NOMO-1 treated with dmso at 0.1 percent for 144 hours (cell line): ENCODE data around the gene OSBPL6.
"Not testable (repeated sequence)": the region's sequence is repeated elsewhere in the genome, so short reads cannot be mapped to it uniquely, and the experiment has no call there.

Experiments
- DNase-seq: peaks from one replicate; lab custom pipeline; 2025; ENCODE audit not compliant: unreplicated experiment; lab: John Stamatoyannopoulos, UW

Gene OSBPL6

DNA sequence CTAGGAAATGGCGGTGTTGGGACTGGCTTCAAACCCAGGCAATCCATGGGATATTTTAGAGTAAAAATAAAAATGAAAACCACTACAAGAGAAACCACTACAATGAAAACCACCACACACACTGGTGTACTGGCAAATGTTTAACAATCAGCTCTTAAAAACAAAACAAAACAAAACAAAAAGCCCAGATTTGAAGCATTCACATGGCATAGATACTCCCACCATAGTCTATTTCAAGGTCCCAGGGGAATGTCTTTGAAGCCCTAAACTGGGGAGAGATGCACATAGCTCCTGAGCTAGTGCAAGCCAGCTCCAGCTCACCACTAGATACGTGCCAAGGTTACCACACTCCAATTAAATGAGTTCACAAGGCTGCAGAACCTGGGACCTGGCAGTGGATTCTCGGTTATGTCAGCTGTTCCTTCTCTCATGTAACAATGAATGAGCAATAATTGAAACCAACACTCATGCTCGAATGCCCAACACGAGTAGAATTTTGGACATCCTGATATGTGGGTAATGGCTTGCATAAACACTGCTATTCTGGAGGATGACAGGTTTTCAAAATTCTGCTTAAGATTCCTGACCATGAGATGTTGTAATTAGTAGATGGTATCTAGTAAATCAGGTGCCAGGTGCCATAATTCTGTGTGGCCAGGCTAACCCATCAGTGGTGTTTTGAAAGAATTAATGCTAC lies 102.2 kb downstream of the OSBPL6 start:
- no peak for DNase-seq

DNA sequence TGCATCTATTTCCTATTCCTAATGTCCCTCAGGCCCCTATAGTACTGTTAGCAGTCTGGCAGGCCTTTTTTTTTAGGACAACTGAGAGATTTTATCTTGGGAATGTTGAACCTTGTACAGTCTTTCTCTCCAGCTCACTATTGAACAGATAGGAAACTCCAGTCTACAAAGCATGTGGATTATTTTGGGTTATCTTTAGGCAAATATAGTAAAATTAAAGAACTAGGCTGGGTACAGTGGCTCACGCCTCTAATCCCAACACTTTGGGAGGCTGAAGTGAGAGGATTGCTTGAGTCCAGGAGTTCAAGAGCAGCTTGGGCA lies 102.7 kb downstream of the OSBPL6 start:
- no peak for DNase-seq

DNA sequence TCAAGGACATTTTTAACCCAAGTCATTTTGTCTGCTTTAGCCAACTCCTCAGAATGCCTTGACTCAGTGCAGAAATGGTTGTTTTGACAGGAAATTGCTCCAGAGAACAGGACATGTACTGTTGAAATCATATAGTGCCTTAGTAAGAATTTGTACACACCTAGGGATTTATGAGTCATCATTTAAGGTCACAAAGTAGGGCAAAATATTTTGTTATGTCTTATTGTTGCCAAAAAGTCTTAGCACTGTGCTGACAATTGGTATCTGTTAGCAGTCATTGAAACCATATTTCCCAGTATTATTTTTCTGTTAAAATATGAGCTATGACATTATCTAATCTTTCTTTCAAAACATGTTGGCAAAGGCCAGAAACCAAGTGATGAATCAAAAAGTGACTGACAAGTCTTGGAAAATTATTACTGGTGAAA lies 104.5 kb downstream of the OSBPL6 start:
- DNase-seq = no peak

DNA sequence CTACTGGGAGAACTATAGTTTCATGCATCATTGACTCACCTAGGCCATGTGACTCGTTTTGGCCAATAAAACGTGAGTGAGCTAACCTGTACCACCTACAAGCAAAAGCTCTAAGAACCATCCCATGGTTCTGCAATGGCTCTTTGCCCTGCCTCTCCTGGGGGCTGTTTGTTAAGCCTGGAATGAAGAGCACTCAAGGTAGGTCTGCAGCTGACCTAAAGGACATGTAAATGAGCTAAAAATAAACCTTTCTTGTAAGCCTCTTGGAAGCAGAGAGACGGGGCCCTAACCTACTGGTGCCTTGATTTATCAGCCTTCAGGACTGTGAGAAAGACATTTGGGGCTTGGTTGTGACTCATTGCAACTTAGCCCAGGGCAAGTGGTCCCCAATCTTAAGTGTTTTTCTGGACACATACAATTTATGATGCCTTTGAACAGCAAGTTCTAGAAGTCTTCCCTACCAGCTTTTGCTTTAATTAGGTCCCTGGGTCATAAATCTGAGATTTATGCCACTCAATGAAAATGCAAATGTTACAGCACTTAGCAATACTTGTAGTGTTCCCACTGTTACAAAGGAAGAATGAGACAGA lies 107.4 kb downstream of the OSBPL6 start:
- no peak for DNase-seq

DNA sequence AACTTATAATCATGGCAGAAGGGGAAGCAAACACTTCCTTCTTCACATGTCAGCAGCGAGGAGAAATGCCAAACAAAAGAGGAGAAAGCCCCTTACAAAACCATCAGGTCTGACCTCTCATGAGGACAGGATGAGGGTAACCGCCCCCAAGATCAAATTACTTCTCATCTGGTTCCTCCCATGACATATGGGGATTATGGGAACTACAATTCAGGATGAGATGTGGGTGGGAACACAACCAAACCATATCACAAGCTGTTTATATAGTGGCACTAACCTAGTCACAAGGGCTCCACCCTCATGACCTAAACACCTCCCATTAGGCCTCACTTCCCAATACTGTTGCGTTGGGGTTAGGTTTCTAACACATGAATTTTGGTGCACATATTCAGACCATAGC lies 110.0 kb downstream of the OSBPL6 start:
- DNase-seq = no peak

DNA sequence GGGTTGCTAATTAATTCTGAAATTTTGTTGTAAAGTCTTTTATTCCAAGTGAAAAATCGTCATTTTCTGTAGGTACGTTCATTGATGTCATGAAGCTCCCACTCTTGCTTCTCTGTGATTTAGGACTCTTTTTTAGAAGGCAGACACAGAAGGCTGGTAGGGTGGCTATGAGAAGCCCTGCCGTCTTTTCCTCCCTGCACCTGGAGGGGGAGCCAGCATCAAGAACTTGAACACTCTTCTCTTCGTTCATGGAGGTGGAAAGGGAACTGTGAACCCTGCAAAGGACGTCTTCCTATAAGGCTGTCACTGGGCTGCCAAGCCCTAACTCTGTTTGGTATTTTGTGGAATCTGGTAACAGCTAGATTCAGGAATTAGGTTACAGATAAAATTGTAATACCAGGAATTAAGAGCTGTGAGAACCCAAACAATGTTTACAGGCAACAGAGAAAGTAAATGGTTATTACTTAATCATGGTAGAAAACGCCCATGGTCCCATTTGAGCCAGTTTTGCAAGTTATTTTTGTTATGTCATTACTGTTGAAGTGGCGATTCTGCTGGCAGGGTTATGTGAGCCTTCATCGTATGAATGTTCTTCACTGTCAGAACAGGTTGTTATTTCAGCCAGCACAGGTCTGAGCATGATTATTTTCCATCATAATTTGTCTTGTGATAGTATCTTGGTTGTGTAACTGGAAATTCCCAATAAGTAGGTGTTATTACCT lies 112.2 kb downstream of the OSBPL6 start:
- DNase-seq = peak; percentile 3

DNA sequence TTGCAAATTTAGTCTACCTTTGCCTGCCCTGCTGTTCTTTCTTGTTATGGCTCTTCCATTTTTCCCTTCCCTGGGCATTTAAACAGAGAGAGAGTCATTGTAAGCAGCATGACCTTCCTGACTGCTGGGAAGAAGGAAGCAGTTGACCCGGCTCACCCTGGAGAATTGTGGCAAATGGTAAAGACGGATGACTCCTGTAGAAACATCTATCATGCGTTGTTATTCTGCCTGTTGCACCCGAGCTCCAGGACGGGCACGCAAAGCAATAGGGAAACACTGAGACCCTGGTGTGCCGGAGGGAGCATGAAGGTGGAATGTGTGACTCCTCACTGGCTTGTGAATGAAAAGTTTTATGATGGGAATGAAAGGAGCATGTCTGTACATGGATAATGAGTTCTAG lies 113.3 kb downstream of the OSBPL6 start:
- no peak for DNase-seq

DNA sequence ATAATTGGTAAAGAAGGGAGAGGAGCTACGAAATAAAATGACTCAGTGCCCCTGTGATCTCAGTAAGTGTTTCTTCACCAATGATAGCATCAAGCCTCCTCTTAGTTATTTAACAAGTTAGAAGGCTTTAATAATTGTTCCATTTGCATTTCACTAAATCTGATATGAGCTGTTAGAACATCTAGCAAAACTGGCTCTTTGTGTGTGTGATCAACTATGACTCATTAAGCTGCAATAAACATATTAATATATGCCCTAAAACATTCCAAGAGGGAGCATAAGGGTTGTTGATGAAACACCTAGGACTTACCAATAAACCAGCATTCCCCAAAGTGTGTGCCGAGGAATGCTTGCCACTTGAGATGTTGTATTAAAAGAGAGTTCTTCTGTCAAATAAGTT lies 115.2 kb downstream of the OSBPL6 start:
- DNase-seq = no peak

DNA sequence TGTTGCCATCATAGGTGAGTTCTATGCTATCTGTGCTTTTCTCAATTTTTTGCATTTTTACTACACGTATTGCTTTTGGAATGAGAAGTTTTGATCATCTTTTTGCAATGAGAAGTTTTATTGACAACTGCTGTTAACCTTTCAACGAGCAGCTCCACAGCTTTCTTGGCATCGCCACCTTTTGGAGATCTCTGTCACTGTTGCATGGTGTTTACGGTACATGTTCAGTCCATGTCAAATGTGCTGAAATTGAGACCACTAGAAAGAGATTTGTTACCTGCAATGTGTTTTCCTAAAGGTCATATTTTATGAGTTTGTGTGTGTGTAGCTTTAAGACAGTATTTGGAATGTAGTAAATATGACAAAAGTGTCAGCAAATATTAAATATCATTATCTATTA lies 120.8 kb downstream of the OSBPL6 start:
- no peak for DNase-seq

DNA sequence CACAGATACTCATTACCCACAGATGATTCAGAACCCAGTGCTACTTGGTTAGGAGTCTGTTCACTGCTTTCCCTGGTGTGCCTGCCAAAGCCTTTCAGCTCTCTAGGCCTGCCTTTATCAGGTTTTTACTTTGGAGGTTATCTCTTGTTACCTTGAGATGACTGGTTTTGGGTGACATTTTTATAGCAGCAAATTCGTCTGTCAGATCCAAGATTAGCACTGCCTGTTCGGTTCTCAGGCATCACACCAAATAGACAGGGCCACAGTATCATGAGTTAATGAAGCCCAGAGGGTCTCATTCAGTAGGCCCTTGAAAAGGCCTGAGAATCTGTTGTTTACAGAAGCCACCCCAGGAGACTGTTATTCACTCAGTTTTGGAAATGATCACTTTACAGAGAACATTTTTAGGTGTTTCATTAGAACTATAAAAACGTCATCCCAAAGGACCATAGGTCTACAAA lies 121.2 kb downstream of the OSBPL6 start:
- DNase-seq = no peak

DNA sequence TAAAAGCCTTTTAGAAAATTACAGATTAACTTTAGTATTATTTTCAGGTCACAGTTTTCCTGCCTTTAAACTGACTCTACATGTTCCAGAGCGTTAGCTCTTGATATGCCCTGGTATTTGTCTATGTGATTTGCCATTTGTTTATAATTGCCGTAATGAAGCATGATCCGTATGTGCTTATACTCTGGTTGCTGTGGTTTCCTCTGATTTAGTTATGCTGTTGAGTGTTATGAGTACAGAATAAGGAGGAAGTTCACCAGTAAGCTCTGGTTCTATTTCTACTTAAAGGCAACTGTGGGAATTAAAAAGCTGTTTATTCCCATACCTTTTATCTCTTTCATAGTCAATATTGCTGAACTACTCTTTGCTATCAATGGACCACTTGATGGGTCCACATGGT lies 123.5 kb downstream of the OSBPL6 start:
- no peak for DNase-seq

DNA sequence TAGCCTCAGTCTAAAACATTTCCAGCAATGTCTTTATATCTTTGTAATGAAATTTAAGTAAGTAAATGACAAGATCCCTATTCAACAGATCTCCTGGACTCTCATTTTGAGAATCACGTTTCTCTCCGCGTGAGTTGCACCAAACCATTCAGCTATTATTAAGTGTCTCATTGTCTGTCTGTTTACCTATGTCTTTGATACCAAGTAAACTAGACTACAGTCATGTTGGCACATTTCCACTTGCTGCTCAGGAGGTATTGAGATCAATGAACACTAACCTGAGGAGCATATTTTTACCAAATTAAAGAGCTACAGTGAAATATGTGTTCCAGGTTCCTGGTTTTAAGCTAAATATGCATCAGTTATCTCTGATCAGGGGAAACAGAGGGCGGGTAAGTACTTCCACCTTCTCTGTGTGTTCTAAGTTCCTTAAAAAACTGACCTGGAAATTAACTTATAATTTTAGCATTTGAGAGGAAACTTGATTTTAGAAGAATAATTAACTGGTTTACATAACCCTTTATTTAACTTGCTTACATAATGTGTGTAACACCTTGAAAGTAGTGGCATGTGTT lies 125.8 kb downstream of the OSBPL6 start:
- no peak for DNase-seq

DNA sequence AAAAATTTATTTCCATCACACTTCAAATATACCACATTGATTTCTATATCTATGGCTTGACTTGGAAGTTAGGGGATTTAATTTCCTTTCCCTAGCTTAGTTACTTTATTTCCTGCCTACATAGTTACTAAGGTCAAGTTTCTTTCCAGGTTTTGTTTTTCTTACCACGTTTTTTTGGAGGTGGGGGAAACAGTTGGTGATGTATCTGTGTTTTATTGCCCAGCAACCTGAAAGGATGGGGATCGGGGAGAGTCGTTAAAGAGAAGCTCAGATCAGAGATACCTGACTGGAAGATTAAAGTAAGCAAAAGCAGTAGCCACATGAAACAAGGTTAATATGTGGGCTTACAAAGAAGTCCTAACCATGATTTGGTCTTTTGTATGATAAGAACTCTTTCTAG lies 127.8 kb downstream of the OSBPL6 start:
- DNase-seq = no peak

DNA sequence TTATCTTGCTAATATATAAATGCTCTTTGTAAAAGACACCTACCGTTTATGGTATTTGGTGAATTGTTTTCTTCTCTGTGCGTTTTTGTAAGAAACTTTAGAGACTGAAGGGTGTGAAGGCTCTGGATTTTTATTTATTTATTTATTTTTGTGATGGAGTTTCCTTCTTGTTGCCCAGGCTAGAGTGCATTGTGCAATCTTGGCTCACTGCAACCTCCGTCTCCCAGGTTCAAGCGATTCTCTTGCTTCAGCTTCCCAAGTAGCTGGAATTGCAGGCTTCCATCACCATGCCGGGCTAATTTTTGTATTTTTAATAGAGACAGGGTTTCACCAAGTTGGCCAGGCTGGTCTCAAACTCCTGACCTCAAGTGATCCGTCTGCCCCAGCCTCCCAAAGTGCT lies 129.0 kb downstream of the OSBPL6 start:
- not testable (repeated sequence) for DNase-seq

DNA sequence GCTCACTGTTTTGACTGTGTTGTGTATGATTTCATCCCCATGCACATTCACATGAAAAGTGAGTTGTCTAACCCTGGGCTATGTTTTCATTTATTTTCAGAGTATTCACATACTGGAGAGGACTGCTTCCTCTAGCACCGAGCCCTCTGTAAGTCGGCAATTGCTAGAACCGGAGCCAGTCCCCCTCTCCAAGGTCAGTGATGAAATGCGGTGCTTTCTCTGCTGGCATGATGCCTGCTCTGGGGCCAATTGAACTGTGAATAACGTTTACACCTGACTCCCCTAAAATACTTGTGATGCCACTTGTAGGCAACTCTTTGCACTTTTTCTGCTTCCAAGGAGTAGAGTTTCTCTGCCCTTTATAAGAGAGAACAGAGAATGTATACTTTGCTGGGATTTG lies 129.8 kb downstream of the OSBPL6 start:
- no peak for DNase-seq

DNA sequence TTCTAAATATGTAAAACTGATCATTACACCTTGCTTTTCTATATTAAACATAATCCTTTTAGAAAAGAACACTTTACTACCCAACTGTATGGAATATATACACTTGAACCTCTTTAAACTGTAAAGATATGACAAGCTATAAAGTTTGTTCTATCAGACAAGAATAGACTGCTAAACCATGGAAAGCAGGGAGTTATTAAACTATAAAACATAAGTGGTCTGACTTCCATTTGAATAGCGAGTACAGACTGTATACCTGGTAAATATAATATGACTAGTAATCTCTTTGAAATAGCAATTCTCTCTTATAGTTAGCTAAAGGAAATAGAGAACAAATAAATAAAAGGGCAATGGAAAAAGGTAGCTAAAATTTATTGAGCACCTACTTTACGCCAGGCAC lies 131.0 kb downstream of the OSBPL6 start:
- no peak for DNase-seq

DNA sequence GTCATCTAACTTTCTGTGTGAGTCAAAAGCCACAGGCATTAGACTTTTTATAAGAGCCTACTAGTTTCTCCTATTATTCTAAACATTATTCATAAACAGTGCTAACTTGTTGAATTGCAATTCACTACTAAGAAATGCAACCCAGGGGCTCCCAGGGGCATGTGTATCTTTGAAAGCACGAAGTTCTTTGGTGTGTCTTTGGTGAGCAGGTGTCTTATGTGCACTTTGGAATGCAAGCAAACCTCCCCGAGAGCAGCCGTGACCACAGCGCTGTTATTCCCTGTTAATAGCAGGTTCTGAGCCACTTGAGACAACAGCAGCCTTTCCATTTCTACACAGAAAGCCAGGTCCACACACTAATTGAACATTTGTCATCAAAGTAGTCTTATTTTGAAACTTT lies 133.2 kb downstream of the OSBPL6 start:
- no peak for DNase-seq

DNA sequence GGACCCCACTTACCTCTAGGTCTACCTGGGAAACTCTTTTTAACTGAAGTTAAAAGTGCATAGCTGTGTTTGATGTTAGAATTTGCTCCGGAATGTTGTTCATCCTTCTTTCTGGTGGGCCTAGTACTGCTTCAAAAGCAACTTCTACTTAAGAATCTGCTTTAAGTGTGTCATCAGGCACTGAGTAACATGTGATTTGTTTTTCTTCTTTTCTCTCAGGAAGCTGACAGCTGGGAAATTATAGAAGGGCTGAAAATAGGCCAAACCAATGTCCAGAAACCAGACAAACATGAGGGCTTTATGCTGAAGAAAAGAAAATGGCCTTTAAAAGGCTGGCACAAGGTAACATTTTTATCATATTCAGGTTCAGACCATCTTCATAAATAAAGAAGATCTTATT lies 133.7 kb downstream of the OSBPL6 start:
- DNase-seq = no peak

DNA sequence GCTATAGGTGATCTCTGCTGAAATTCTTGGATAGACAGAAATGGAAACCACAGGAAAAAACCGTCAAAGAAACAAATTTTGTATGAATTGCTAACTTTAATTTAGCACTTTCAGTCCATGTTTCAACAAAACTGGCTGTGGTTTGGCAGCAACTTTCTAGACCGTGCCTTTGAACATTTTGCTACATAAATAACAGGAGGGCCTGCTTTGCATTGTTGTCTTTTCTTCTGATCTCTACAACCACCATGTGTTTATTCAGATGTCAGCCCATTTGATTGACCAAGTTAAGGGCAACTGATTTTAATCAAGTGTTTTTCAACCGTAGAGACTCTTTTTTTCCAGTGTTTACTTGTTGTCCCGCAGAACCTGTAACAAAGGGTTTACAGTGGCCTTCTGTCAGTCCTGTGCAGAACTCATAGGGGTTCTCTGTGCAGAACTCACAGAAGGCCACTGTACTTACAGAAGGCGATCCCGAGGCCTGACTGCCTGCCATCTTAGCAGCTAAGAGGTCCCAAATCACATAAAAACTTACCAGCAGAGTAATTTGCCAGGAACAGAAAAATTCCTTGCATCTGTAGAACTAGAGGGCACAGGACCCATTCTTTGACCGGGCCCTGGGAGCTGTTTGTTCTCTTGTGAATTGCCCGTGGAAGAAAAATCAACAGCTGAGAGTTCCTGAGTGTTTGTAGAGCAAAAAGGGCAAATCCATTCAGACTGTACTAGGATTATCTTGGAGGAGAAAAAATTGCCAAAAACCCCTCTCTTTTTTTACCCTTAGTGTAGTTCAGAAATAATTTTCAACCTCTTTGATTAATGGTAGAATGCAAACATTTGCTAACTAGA lies 136.1 kb downstream of the OSBPL6 start:
- DNase-seq = no peak

DNA sequence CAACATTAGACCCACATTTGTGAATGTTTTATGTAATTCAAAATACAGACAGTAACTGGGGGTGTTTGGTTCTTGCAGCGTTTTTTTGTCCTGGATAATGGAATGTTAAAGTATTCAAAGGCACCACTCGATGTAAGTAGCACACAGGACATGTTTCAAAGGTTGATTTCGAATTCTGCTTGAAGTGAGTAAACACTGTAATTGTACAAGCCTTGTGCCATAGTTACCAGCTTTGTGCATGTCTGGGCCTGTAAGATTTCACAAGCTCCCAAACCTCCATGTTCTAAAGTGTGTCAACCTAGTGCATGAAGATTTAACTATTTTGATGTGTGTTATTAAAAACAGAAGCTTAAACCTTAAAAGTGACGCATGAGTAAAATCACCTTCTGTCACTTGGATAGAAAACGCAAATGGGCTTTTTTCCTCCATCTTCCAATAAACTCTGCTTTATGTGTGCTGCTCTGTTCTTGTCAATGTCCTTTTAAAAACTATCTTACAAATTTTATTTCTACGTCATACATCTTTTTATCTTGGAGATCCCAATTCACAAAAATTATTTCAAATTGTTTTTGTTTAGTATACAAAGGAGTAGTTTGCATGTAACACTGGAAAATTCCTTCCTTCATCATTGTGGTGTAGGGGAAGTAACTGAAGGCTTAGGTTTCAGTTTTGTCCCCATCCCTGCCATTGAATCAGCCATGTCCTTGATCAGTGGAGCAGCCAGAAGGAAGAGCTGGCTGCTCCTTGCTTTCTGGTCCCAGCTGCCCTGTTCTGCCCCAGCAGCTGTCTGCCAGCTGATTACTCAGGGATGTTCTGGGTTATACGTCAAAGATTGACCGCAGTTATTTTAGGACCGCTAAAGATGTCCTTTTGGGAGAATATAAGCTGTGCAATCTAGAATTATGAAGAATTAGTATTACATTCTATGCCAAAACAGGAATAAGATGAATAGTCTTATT lies 137.4 kb downstream of the OSBPL6 start:
- no peak for DNase-seq
